NB4 (cell line): ENCODE data around the gene ZPLD1.

ENCODE experiments used
- CTCF ChIP-seq: IDR thresholded peaks from one replicate; pipeline ENCODE4 v1.5.1; 2012; ENCODE audit warnings: low read depth, low read length
- MAX ChIP-seq: IDR thresholded peaks from 2 replicates; pipeline ENCODE4 v1.6.1; 2011; ENCODE audit warnings: low read depth, low read length
- MYC ChIP-seq: IDR thresholded peaks from 2 replicates; pipeline ENCODE4 v1.6.1; 2011; ENCODE audit warnings: low read depth, low read length
- POLR2A ChIP-seq: IDR thresholded peaks from 2 replicates; pipeline ENCODE4 v1.6.1; 2011; ENCODE audit warnings: mild to moderate bottlenecking; ENCODE audit not compliant: insufficient read length; ENCODE audit errors: extremely low read depth

- TF ChIP-seq CTCF (no peak), MAX (no peak), POLR2A (no peak), MYC (no peak)
These were observed 15.1 kb downstream of the ZPLD1 start for GRCh38 chr3:102449930-102450329.
